HepG2 (cell line): Measurements from ENCODE around the gene COL2A1. TPM values are rescaled to one million over a fixed set of nuclear protein-coding genes. Genes with fewer than 3 reads are reported as not detected.

ENCODE experiments used
- ATAC-seq: fragments of 200-7000 bp; cut with Tn5 transposase; 3 replicates; pipeline ENCODE4 v1.9.1; 2020; ENCODE audit warnings: mild to moderate bottlenecking, moderate library complexity
- BruUV-seq: library from RNA; stranded (reverse); fragments of 400-500 nt; replicated peaks from 2 replicates; lab custom pipeline; 2021; lab: Mats Ljungman, UMichigan
- CTCF ChIA-PET: fragments of 300-600 bp; formaldehyde crosslinking; extraction: SDS; loops from one replicate; lab custom pipeline; 2021; ENCODE audit warnings: low total read pairs, inconsistent platforms, low intra/inter-chr PET ratio; lab: Yijun Ruan, JAX
- POLR2A ChIA-PET: fragments of 350-600 bp; sonication (Branson Sonifier 250); formaldehyde crosslinking; loops from one replicate; lab custom pipeline; 2020; ENCODE audit warnings: antibody characterized with exemption, inconsistent platforms; lab: Yijun Ruan, JAX
- DNase-seq: peaks from one replicate; pipeline ENCODE4 v3.0.0-alpha.2; 2015; ENCODE audit warnings: low spot score
- FAIRE-seq: peaks from 3 replicates; lab custom pipeline; 2011; peaks lifted over from hg19 to GRCh38; lab: Jason Lieb, UNC
- H2AFZ ChIP-seq: one replicate; pipeline ENCODE4 v1.6.1; 2011; ENCODE audit warnings: low read length, inconsistent platforms
- H3K27ac ChIP-seq: fragments of 300-600 bp; 3 replicates; pipeline ENCODE4 v1.8.0; 2011; ENCODE audit warnings: mixed run types, mild to moderate bottlenecking, mixed read lengths, low read length, inconsistent platforms; ENCODE audit not compliant: insufficient read depth; ENCODE audit errors: extremely low read length
- H3K27me3 ChIP-seq, 2 experiments: fragments of 200-600 bp in 1 of 2; 2 replicates in 1 of 2; 3 replicates in 1 of 2; pipeline versions ENCODE4 v1.6.0 to v1.8.0; 2011; ENCODE audit warnings: low read length in 2 of 2, mild to moderate bottlenecking in 2 of 2, moderate library complexity in 2 of 2, inconsistent platforms in 1 of 2; ENCODE audit not compliant: insufficient read depth in 2 of 2, control insufficient read depth in 1 of 2
- H3K36me3 ChIP-seq, 2 experiments: fragments of 200-600 bp in 1 of 2; replicated peaks in 1 of 2; 2 replicates in 1 of 2; 3 replicates in 1 of 2; pipeline versions ENCODE4 v1.5.1 to v1.8.0; 2011; ENCODE audit warnings: low read length in 2 of 2, inconsistent platforms in 1 of 2; ENCODE audit not compliant: insufficient read depth in 2 of 2, control insufficient read depth in 1 of 2
- H3K4me1 ChIP-seq: 2 replicates; pipeline ENCODE4 v1.5.1; 2012; ENCODE audit warnings: low read length, inconsistent platforms; ENCODE audit not compliant: insufficient read depth
- H3K4me2 ChIP-seq: 2 replicates; pipeline ENCODE4 v1.6.0; 2011; ENCODE audit warnings: low read depth, low read length, inconsistent platforms
- H3K4me3 ChIP-seq, 3 experiments: fragments of 200-600 bp in 1 of 3; sonication (generic), shearing (Covaris generic) in 1 of 3; replicated peaks in 1 of 3; 2 replicates each; pipeline ENCODE4 v1.5.1; 2011 to 2016; ENCODE audit warnings: low read length in 3 of 3, inconsistent platforms in 2 of 3, low read depth in 2 of 3, mild to moderate bottlenecking in 2 of 3, control low read depth in 1 of 3, mixed read lengths in 1 of 3; ENCODE audit not compliant: insufficient read depth in 1 of 3
- H3K79me2 ChIP-seq: one replicate; pipeline ENCODE4 v1.6.1; 2011; ENCODE audit warnings: low read length, inconsistent platforms; ENCODE audit not compliant: insufficient read depth
- H3K9ac ChIP-seq: 2 replicates; pipeline ENCODE4 v1.6.0; 2011; ENCODE audit warnings: mild to moderate bottlenecking, low read depth, low read length, inconsistent platforms; ENCODE audit not compliant: insufficient read depth
- H3K9me3 ChIP-seq: 2 replicates; pipeline ENCODE4 v1.5.1; 2012; ENCODE audit warnings: mild to moderate bottlenecking, low read length
- H4K20me1 ChIP-seq: 2 replicates; pipeline ENCODE4 v1.6.0; 2011; ENCODE audit warnings: inconsistent platforms, mild to moderate bottlenecking, low read length, moderate library complexity; ENCODE audit not compliant: insufficient read depth
- AHR ChIP-seq: IDR thresholded peaks from 2 replicates; pipeline ENCODE4 v1.6.1; 2018; ENCODE audit warnings: missing genetic modification reagents, missing compliant biosample characterization
- ATF6 ChIP-seq: sonication (generic); formaldehyde crosslinking; conservative IDR thresholded peaks from 2 replicates; pipeline ENCODE4 v1.4.0; 2020; ENCODE audit warnings: missing genetic modification reagents
- CBX2 ChIP-seq, 2 experiments: fragments of 200-600 bp in 1 of 2; sonication (generic); formaldehyde crosslinking in 1 of 2; IDR thresholded peaks; 2 replicates each; pipeline versions ENCODE4 v1.7.0 to v1.8.1; 2018 to 2022; ENCODE audit warnings: low read depth in 2 of 2, low read length in 1 of 2, mild to moderate bottlenecking in 1 of 2, missing genetic modification reagents in 1 of 2
- DPF2 ChIP-seq: sonication (generic); formaldehyde crosslinking; IDR thresholded peaks from 2 replicates; pipeline ENCODE4 v1.4.0; 2020; ENCODE audit warnings: mild to moderate bottlenecking, low read depth, missing genetic modification reagents, borderline replicate concordance
- FOXK2 ChIP-seq: fragments of 450-650 bp; IDR thresholded peaks from 2 replicates; pipeline ENCODE4 v1.6.1; 2016
- GPN1 ChIP-seq: sonication (generic); formaldehyde crosslinking; IDR thresholded peaks from 2 replicates; pipeline ENCODE4 v1.5.1; 2020; ENCODE audit warnings: missing genetic modification reagents, borderline replicate concordance
- HMGXB4 ChIP-seq, 2 experiments: sonication (generic) in 1 of 2; formaldehyde crosslinking in 1 of 2; IDR thresholded peaks; 2 replicates each; pipeline versions ENCODE4 v1.4.0 to v1.6.1; 2018 to 2020; ENCODE audit warnings: missing genetic modification reagents in 2 of 2, borderline replicate concordance in 1 of 2, low read depth in 1 of 2, mild to moderate bottlenecking in 1 of 2, missing biosample characterization in 1 of 2
- NFIC ChIP-seq: IDR thresholded peaks from 2 replicates; pipeline ENCODE4 v1.6.1; 2012; ENCODE audit warnings: mild to moderate bottlenecking, low read length, inconsistent platforms
- RAD21 ChIP-seq: fragments of 450-650 bp; formaldehyde crosslinking; IDR thresholded peaks from 2 replicates; pipeline ENCODE4 v1.5.0; 2020; ENCODE audit warnings: mild to moderate bottlenecking
- ZBTB33 ChIP-seq: sonication (generic); formaldehyde crosslinking; IDR thresholded peaks from 2 replicates; pipeline ENCODE4 v1.4.0; 2020; ENCODE audit warnings: missing genetic modification reagents
- ZBTB44 ChIP-seq: sonication (generic); formaldehyde crosslinking; IDR thresholded peaks from 2 replicates; pipeline ENCODE4 v1.4.0; 2020; ENCODE audit warnings: missing genetic modification reagents
- ZNF510 ChIP-seq: sonication (generic); formaldehyde crosslinking; IDR thresholded peaks from 2 replicates; pipeline ENCODE4 v1.4.0; 2020; ENCODE audit warnings: low read depth, mild to moderate bottlenecking, missing genetic modification reagents
- ZNF709 ChIP-seq: sonication (generic); formaldehyde crosslinking; IDR thresholded peaks from 2 replicates; pipeline ENCODE4 v1.5.0; 2020; ENCODE audit warnings: mild to moderate bottlenecking, missing genetic modification reagents
- ZNF879 ChIP-seq: sonication (generic); formaldehyde crosslinking; IDR thresholded peaks from 2 replicates; pipeline ENCODE4 v1.8.1; 2023; ENCODE audit warnings: missing genetic modification reagents
- ZXDC ChIP-seq: sonication (generic); formaldehyde crosslinking; IDR thresholded peaks from 2 replicates; pipeline ENCODE4 v1.5.0; 2020; ENCODE audit warnings: mild to moderate bottlenecking, missing genetic modification reagents
- WGBS: methylation state at CpG from one replicate; pipeline ENCODE4 v1.1.6; 2017; ENCODE audit warnings: low lambda C conversion rate; 5-methylcytosine and 5-hydroxymethylcytosine counted together
- in situ Hi-C: cut with HindIII; loops from 2 replicates; pipeline ENCODE4 v1.10.0; 2017; ENCODE audit warnings: low pct_unique_long_range_greater_than_20kb; ENCODE audit not compliant: extremely low pct_ligation_motif_present
- intact Hi-C: fragments of 100-400 bp; cut with micrococcal nuclease; formaldehyde crosslinking; loops from one replicate; pipeline ENCODE4 v1.10.0; 2022; ENCODE audit not compliant: unreplicated experiment
- polyA plus RNA-seq, 8 experiments: library from polyadenylated mRNA; depleted of rRNA in 3 of 8; stranded (reverse) in 7 of 8; unstranded in 1 of 8; fragments of >200 nt; fragmentation: Illumina TruSeq in 4 of 8; extraction: Trizol in 4 of 8; gene quantifications; 2 replicates each; pipeline versions ENCODE4 v1.2.1 to v1.2.3, GENCODE V29; 2011 to 2016; ENCODE audit warnings: low read depth in 4 of 8, missing spikeins in 1 of 8, mixed read lengths in 1 of 8; ENCODE audit not compliant: insufficient read depth in 1 of 8
- total RNA-seq, 5 experiments: library from RNA; depleted of rRNA; stranded (reverse); fragments of >200 nt; fragmentation: Illumina TruSeq; extraction: Trizol; gene quantifications; 2 replicates each; pipeline ENCODE4 v1.2.3, GENCODE V29; 2016; ENCODE audit warnings: low read depth in 1 of 5

The COL2A1 gene
- total and polyA plus RNA-seq, 2 of the 13 experiments (the other 11 are each of a cell fraction or from before 2014, with no cell fraction given), result 7.4 to 38.3 TPM

GRCh38 chr12:48044396-48044795 is 40.1 kb upstream of the COL2A1 start:
- Histone ChIP-seq H3K9ac (no peak overlapping the region), H3K36me3 (peaks cover 8 to 44% of the 10 kb centered on the region in 2 experiments; a peak in 4 of 5 replicates), H3K79me2 (no peaks in the 10 kb centered on the region), H3K4me1 (no peaks in the 10 kb centered on the region), H3K27ac (no peak overlapping the region), H2AFZ (no peak overlapping the region), H4K20me1 (no peaks in the 10 kb centered on the region), H3K4me2 (no peak overlapping the region), H3K27me3 (no peaks in the 10 kb centered on the region), H3K9me3 (no peaks in the 10 kb centered on the region), H3K4me3 (no peak overlapping the region)
- ChIA-PET POLR2A (no interaction called here), CTCF (no interaction called here)
- DNase-seq (no peak), FAIRE-seq (no peak), ATAC-seq (no peak)
- no TSS peak for BruUV-seq
- 96% methylated on average over 7 of the region's 7 CpGs for WGBS
- intact Hi-C loops, result no loop called here
- in situ Hi-C loops, result no loop called here
- TF ChIP-seq ZNF510 (CRISPR knock-in tag), result no peak
- TF ChIP-seq FOXK2, result no peak
- TF ChIP-seq ZXDC (CRISPR knock-in tag), result no peak
- no peak for TF ChIP-seq ZBTB33 (CRISPR knock-in tag)
- TF ChIP-seq ZBTB44, result no peak
- TF ChIP-seq AHR (CRISPR knock-in tag), result no peak
- TF ChIP-seq ZNF709 (CRISPR knock-in tag), result no peak
- TF ChIP-seq HMGXB4 (CRISPR knock-in tag; IDR thresholded peaks at IDR 0.05; ENCODE audit: borderline replicate concordance in 1 of 2, low read depth in 1 of 2), result no peak
- TF ChIP-seq GPN1 (CRISPR knock-in tag), result no peak
- TF ChIP-seq NFIC, result no peak
- no peak for TF ChIP-seq ZNF879 (CRISPR knock-in tag)
- TF ChIP-seq DPF2 (CRISPR knock-in tag), result no peak
- no peak for TF ChIP-seq ATF6 (CRISPR knock-in tag)
- TF ChIP-seq CBX2 (IDR thresholded peaks at IDR 0.05; ENCODE audit: low read depth, low read length), result no peak
- TF ChIP-seq CBX2 (CRISPR knock-in tag; IDR thresholded peaks at IDR 0.05; ENCODE audit: low read depth), result no peak
- TF ChIP-seq RAD21 (CRISPR knock-in tag), result no peak
